Glomerular visceral epithelial cell (primary cell): ENCODE results near the gene SLAMF9.

Experiments
- DNase-seq: peaks from one replicate; pipeline ENCODE4 v3.0.0-alpha.2; 2016; ENCODE audit errors: extremely low spot score

SLAMF9 gene

GRCh38 chr1:159953536-159954515 lies at the start of gene SLAMF9:
Gene SLAMF9 (minus strand): TSS chr1:159954237. CDS start chr1:159954137, 100 bp downstream.
- no peak for DNase-seq

GRCh38 chr1:160001440-160001839 lies 47.4 kb upstream of the SLAMF9 start:
- no peak for DNase-seq

- DNase-seq, result no peak
Measured at GRCh38 chr1:159999204-159999603, 45.2 kb upstream of the SLAMF9 start.

- peak; percentile 74 for DNase-seq
Measured at GRCh38 chr1:159996653-159997052, 42.6 kb upstream of the SLAMF9 start.

GRCh38 chr1:159994896-159995295 lies 40.9 kb upstream of the SLAMF9 start:
- no peak for DNase-seq

- DNase-seq, result no peak
Measured at GRCh38 chr1:159993911-159994310, 39.9 kb upstream of the SLAMF9 start.

GRCh38 chr1:159992161-159992560 lies 38.1 kb upstream of the SLAMF9 start:
- DNase-seq, result no peak

GRCh38 chr1:159991513-159991912 lies 37.5 kb upstream of the SLAMF9 start:
- no peak for DNase-seq

- no peak for DNase-seq
Measured at GRCh38 chr1:159990005-159990404, 36.0 kb upstream of the SLAMF9 start.

GRCh38 chr1:159989581-159989980 lies 35.5 kb upstream of the SLAMF9 start:
- no peak for DNase-seq

GRCh38 chr1:159988006-159988405 lies 34.0 kb upstream of the SLAMF9 start:
- no peak for DNase-seq

- DNase-seq, result no peak
Measured at GRCh38 chr1:159987186-159987585, 33.1 kb upstream of the SLAMF9 start.

GRCh38 chr1:159986531-159986930 lies 32.5 kb upstream of the SLAMF9 start:
- no peak for DNase-seq

- no peak for DNase-seq
Measured at GRCh38 chr1:159986093-159986492, 32.1 kb upstream of the SLAMF9 start.

- no peak for DNase-seq
Measured at GRCh38 chr1:159985473-159985872, 31.4 kb upstream of the SLAMF9 start.

- no peak for DNase-seq
Measured at GRCh38 chr1:159983681-159984080, 29.6 kb upstream of the SLAMF9 start.

- DNase-seq, result no peak
Measured at GRCh38 chr1:159982280-159982679, 28.2 kb upstream of the SLAMF9 start.

- no peak for DNase-seq
Measured at GRCh38 chr1:159981351-159982055, 27.5 kb upstream of the SLAMF9 start.

GRCh38 chr1:159980786-159981185 lies 26.7 kb upstream of the SLAMF9 start:
- no peak for DNase-seq

GRCh38 chr1:159980076-159980475 lies 26.0 kb upstream of the SLAMF9 start:
- no peak for DNase-seq

GRCh38 chr1:159979257-159979656 lies 25.2 kb upstream of the SLAMF9 start:
- DNase-seq, result no peak

- DNase-seq, result no peak
Measured at GRCh38 chr1:159978107-159978398, 24.0 kb upstream of the SLAMF9 start.
